K562 (cell line): Measurements from ENCODE around the gene LRIF1. TPM values are rescaled to one million over a fixed set of nuclear protein-coding genes. Genes with fewer than 3 reads are reported as not detected.

Experiments used
- ATAC-seq: fragments of 200-7000 bp; cut with Tn5 transposase; 3 replicates; pipeline ENCODE4 v1.9.1; 2020; ENCODE audit warnings: moderate library complexity
- BruUV-seq: library from RNA; stranded (reverse); fragments of 400-500 nt; replicated peaks from 2 replicates; lab custom pipeline; 2021; lab: Mats Ljungman, UMichigan
- CTCF ChIA-PET: fragments of 300-600 bp; formaldehyde crosslinking; extraction: SDS; loops from one replicate; lab custom pipeline; 2021; ENCODE audit warnings: low intra/inter-chr PET ratio; lab: Yijun Ruan, JAX
- POLR2A ChIA-PET: fragments of 300-600, 350-650 bp; sonication (Branson Sonifier 250); formaldehyde crosslinking; extraction: SDS; loops from one replicate; lab custom pipeline; 2021; ENCODE audit warnings: antibody characterized with exemption, inconsistent platforms; lab: Yijun Ruan, JAX
- DNase-seq, 4 experiments: peaks; one replicate each; pipeline versions ENCODE4 v3.0.0 to v3.0.0-alpha.2; 2011 to 2018; ENCODE audit warnings: low spot score in 3 of 4, mixed read lengths in 3 of 4; ENCODE audit errors: extremely low read depth in 1 of 4
- FAIRE-seq: peaks from 2 replicates; lab custom pipeline; 2011; peaks lifted over from hg19 to GRCh38; lab: Jason Lieb, UNC
- H2AFZ ChIP-seq: 2 replicates; pipeline ENCODE4 v1.6.0; 2011; ENCODE audit warnings: low read depth, low read length, control low read depth, inconsistent platforms
- H3K27ac ChIP-seq: fragments of 200-600 bp; 3 replicates; pipeline ENCODE4 v1.8.0; 2011; ENCODE audit warnings: low read depth, mild to moderate bottlenecking, control low read depth, inconsistent platforms, low read length, moderate library complexity, mixed read lengths; ENCODE audit errors: extremely low read depth
- H3K27me3 ChIP-seq, 2 experiments: fragments of 300-600 bp in 1 of 2; 2 replicates in 1 of 2; 3 replicates in 1 of 2; pipeline versions ENCODE4 v1.6.0 to v1.8.0; 2011; ENCODE audit warnings: inconsistent platforms in 2 of 2, low read length in 2 of 2, mild to moderate bottlenecking in 1 of 2, mixed read lengths in 1 of 2, moderate library complexity in 1 of 2; ENCODE audit not compliant: control insufficient read depth in 2 of 2, insufficient read depth in 2 of 2
- H3K36me3 ChIP-seq: fragments of 300-600 bp; 3 replicates; pipeline ENCODE4 v1.8.0; 2011; ENCODE audit warnings: mild to moderate bottlenecking, low read length, inconsistent platforms; ENCODE audit not compliant: control insufficient read depth, insufficient read depth
- H3K4me1 ChIP-seq, 2 experiments: fragments of 200-600 bp in 1 of 2; replicated peaks in 1 of 2; 2 replicates in 1 of 2; 3 replicates in 1 of 2; pipeline versions ENCODE4 v1.5.1 to v1.8.0; 2011; ENCODE audit warnings: inconsistent platforms in 2 of 2, low read length in 2 of 2, mild to moderate bottlenecking in 1 of 2, mixed read lengths in 1 of 2, moderate library complexity in 1 of 2; ENCODE audit not compliant: control insufficient read depth in 2 of 2, insufficient read depth in 2 of 2
- H3K4me2 ChIP-seq: 2 replicates; pipeline ENCODE4 v1.6.1; 2011; ENCODE audit warnings: low read length, control low read depth, inconsistent platforms, mixed read lengths; ENCODE audit not compliant: insufficient read depth
- H3K4me3 ChIP-seq: fragments of 200-600 bp; sonication (generic), shearing (Covaris generic); 2 replicates; pipeline ENCODE4 v1.5.1; 2016; ENCODE audit warnings: control low read depth, inconsistent platforms
- H3K79me2 ChIP-seq: fragments of 200-600 bp; 3 replicates; pipeline ENCODE4 v1.8.0; 2011; ENCODE audit warnings: low read length, inconsistent platforms; ENCODE audit not compliant: control insufficient read depth, insufficient read depth
- H3K9ac ChIP-seq, 2 experiments: 2 replicates each; pipeline versions ENCODE4 v1.6.0 to v1.6.1; 2011; ENCODE audit warnings: low read depth in 2 of 2, low read length in 2 of 2, control low read depth in 1 of 2, inconsistent platforms in 1 of 2, mild to moderate bottlenecking in 1 of 2, mixed read lengths in 1 of 2; ENCODE audit not compliant: insufficient read depth in 1 of 2
- H3K9me1 ChIP-seq: one replicate; pipeline ENCODE4 v1.6.0; 2011; ENCODE audit warnings: inconsistent platforms, mild to moderate bottlenecking, low read length, moderate library complexity; ENCODE audit not compliant: control insufficient read depth, insufficient read depth
- H3K9me3 ChIP-seq: replicated peaks from 2 replicates; pipeline ENCODE4 v1.5.1; 2011; ENCODE audit warnings: low read depth, low read length, inconsistent platforms; ENCODE audit not compliant: control insufficient read depth, insufficient read depth
- H4K20me1 ChIP-seq: replicated peaks from 2 replicates; pipeline ENCODE4 v1.6.1; 2011; ENCODE audit warnings: low read length, inconsistent platforms, mixed read lengths; ENCODE audit not compliant: control insufficient read depth, insufficient read depth
- HDAC8 ChIP-seq: fragments of 450-650 bp; IDR thresholded peaks from 2 replicates; pipeline ENCODE4 v1.6.1; 2016; ENCODE audit warnings: mild to moderate bottlenecking, missing genetic modification characterization, moderate library complexity, missing compliant biosample characterization
- ILF3 ChIP-seq: fragments of 450-650 bp; IDR thresholded peaks from 2 replicates; pipeline ENCODE4 v1.6.1; 2018; ENCODE audit warnings: antibody characterized with exemption, mild to moderate bottlenecking, moderate library complexity, borderline replicate concordance
- MXI1 ChIP-seq: IDR thresholded peaks from 2 replicates; pipeline ENCODE4 v1.6.1; 2011; ENCODE audit warnings: low read depth, mild to moderate bottlenecking, improper control_type of control experiment, low read length
- PHB ChIP-seq: fragments of 250-450 bp; sonication (Bioruptor Pico); IDR thresholded peaks from 2 replicates; pipeline ENCODE4 v1.5.0; 2021
- POU5F1 ChIP-seq: fragments of 150-350 bp; IDR thresholded peaks from 2 replicates; pipeline ENCODE4 v1.6.1; 2014; ENCODE audit warnings: borderline replicate concordance, low read length, low read depth, mild to moderate bottlenecking; ENCODE audit not compliant: partially characterized antibody
- RBM14 ChIP-seq: fragments of 200-400 bp; formaldehyde crosslinking; IDR thresholded peaks from 2 replicates; pipeline ENCODE4 v1.6.1; 2018; ENCODE audit warnings: low read depth, mild to moderate bottlenecking, low read length, moderate library complexity, borderline replicate concordance; ENCODE audit not compliant: insufficient read depth
- SRSF9 ChIP-seq: fragments of 200-400 bp; formaldehyde crosslinking; IDR thresholded peaks from 2 replicates; pipeline ENCODE4 v1.6.1; 2017; ENCODE audit warnings: low read depth, low read length, borderline replicate concordance
- TCF7 ChIP-seq: sonication (generic); IDR thresholded peaks from 2 replicates; pipeline ENCODE4 v1.6.1; 2016; ENCODE audit warnings: antibody characterized with exemption, borderline replicate concordance
- XRCC4 ChIP-seq: IDR thresholded peaks from one replicate; pipeline ENCODE4 v1.6.1; 2011; ENCODE audit not compliant: insufficient read depth, insufficient read length; ENCODE audit errors: extremely low read depth
- ZFPM2 ChIP-seq: fragments of 250-450 bp; sonication (Bioruptor Pico); IDR thresholded peaks from 2 replicates; pipeline ENCODE4 v1.5.1; 2022; ENCODE audit warnings: mild to moderate bottlenecking
- ZFX ChIP-seq: sonication (generic); formaldehyde crosslinking; IDR thresholded peaks from 2 replicates; pipeline ENCODE4 v1.8.0; 2022; ENCODE audit warnings: mild to moderate bottlenecking, missing genetic modification reagents, moderate library complexity
- ZNF124 ChIP-seq: sonication (generic); formaldehyde crosslinking; IDR thresholded peaks from 2 replicates; pipeline ENCODE4 v1.8.1; 2022; ENCODE audit warnings: missing genetic modification reagents
- ZNF146 ChIP-seq: IDR thresholded peaks from one replicate; pipeline ENCODE4 v1.6.1; 2018; ENCODE audit warnings: missing compliant biosample characterization; ENCODE audit not compliant: unreplicated experiment
- ZSCAN29 ChIP-seq: fragments of 450-650 bp; IDR thresholded peaks from 2 replicates; pipeline ENCODE4 v1.6.1; 2017
- WGBS: fragments of 100-300 bp; shearing (Covaris generic); methylation state at CpG from one replicate; pipeline ENCODE4 v1.1.6; 2016; ENCODE audit warnings: low coverage, mixed read lengths; ENCODE audit not compliant: insufficient coverage; ENCODE audit errors: missing lambda C conversion rate; 5-methylcytosine and 5-hydroxymethylcytosine counted together
- in situ Hi-C: fragments of 300-500 bp; cut with MboI; formaldehyde crosslinking; loops from 4 replicates; pipeline ENCODE4 v1.15.0; 2018; ENCODE audit warnings: inconsistent platforms, mixed read lengths
- intact Hi-C: fragments of 100-400 bp; cut with micrococcal nuclease; formaldehyde crosslinking; loops from 2 replicates; pipeline ENCODE4 v1.14.2; 2022
- polyA plus RNA-seq, 8 experiments: library from polyadenylated mRNA; depleted of rRNA in 4 of 8; stranded (reverse) in 5 of 8; unstranded in 3 of 8; fragments of >200 nt; fragmentation: Nextera tagmentation in 2 of 8; fragmentation: Illumina TruSeq in 1 of 8; extraction: Ambion mirVana in 2 of 8; extraction: Trizol in 1 of 8; gene quantifications; 2 replicates each; pipeline versions ENCODE4 v1.2.1 to v1.2.3, GENCODE V29; 2011 to 2014; ENCODE audit warnings: inconsistent platforms in 1 of 8, missing spikeins in 1 of 8
- total RNA-seq, 7 experiments: library from RNA; depleted of rRNA in 6 of 7; stranded (reverse); fragments of >200 nt in 6 of 7; fragmentation: Illumina TruSeq in 2 of 7; extraction: Trizol in 2 of 7; gene quantifications; 2 replicates each; pipeline versions ENCODE4 v1.2.1 to v1.2.3, GENCODE V29; 2011 to 2021; ENCODE audit warnings: low replicate concordance in 1 of 7
- TF ChIP-seq, protein P1 (sequence below): fragments of 250-450 bp; sonication (Bioruptor Pico); IDR thresholded peaks from 2 replicates; pipeline ENCODE4 v1.5.0; 2021; ENCODE audit warnings: mild to moderate bottlenecking, moderate library complexity
- TF ChIP-seq, protein P2 (sequence below): sonication (generic); formaldehyde crosslinking; IDR thresholded peaks from 2 replicates; pipeline ENCODE4 v1.9.0; 2022; ENCODE audit warnings: mild to moderate bottlenecking, missing genetic modification reagents
- TF ChIP-seq, protein P3 (sequence below): fragments of 250-450 bp; sonication (Bioruptor Pico); IDR thresholded peaks from 2 replicates; pipeline ENCODE4 v1.5.0; 2021

LRIF1 gene
- total and polyA plus RNA-seq, 9 of the 15 experiments (the other 6 are each of a cell fraction or from before 2014, with no cell fraction given), result 35.6 to 88.8 (median 74.1) TPM

DNA sequence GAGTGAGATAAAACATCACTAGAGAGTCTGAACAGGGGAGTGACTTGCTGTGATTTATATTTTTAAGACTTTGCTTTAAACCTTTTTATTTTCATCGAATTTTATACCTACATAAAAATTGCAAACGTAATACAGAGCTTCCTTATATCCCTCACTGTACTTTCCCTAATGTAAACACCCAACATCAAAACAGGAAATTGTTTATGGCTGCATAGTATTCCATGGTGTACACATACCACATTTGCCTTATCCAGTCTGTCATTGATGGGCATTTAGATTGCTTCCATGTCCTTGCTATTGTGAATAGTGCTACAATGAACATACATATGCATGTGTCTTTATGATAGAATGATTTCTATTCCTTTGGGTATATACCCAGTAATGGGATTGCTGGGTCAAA lies 34.8 kb downstream of the LRIF1 start (continued):
- TF ChIP-seq HDAC8 (no peak), ILF3 (no peak), POU5F1 (no peak), ZNF124 (CRISPR knock-in tag) (no peak)
- TF ChIP-seq, protein P1, sequence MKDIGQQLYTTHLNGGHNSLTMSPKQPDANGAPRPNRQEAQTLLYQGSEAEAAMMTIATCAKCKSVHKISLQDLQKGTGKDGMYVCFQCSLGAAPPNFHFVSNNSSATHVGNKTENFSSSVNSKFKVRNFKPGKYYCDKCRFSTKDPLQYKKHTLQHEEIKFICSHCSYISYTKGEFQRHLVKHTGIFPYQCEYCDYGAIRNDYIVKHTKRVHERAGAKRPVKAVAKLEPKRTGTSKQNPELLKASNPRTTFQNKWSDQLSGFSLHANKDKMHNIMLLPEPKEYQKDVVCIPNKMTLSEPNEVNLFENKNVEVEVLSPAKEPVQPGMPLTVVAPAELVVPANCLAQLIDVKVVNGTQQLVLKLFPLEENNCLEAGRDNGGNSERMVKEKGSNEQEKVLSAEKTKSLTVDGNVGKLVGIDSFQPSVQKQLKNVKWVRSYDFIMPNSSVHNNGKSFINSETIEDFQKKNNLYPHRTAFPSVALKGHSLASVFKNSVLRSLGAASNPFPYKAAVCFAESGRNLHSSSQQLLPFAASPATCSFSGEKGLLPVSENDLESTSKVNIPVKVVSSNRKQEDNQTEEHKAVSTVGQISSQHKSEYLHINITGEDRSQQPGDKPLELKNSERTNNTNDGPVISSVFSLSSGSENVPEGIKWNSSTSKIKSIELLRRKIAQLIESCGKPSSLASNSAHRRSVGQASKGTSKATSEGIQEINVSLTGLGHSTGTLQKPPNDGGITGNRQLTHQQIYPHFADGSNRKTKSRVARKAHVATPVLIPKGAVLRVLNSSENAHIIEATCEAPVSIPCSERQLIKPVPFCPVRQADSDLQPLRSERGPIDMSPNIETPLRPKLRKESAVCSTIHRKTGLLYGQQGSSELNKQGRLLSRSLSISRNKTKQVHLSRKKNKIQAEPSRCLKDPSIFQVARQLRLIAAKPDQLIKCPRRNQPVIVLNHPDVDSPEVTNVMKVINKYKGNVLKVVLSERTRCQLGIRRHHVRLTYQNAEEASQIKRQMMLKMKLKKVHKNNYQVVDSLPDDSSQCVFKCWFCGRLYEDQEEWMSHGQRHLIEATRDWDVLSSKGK (CRISPR knock-in tag), result no peak

DNA sequence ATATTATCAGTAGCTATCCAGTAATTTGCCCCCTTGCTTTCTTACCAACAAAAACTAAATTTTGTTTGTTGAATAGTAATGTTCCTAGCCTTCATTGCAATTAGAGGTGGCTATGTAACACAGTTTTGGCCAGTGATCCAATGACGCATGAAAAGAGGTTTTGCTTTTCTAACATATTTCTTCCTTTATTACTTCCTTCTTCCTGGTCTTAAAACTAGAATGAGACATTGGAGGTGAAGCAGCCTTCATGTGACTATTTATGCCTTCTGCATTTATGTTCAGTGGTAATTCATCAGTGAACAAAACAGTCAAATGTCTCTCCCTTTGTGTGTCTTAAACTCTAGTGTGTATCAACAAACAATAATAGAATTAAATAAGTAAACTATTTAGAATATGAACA lies 35.5 kb downstream of the LRIF1 start:
- Histone ChIP-seq H3K36me3 (no peaks in the 10 kb centered on the region), H3K4me1 (peaks cover 0 to 3% of the 10 kb centered on the region in 2 experiments; a peak in 1 of 5 replicates), H4K20me1 (no peaks in the 10 kb centered on the region), H3K4me2 (no peak overlapping the region), H3K4me3 (no peak overlapping the region), H3K9me3 (no peaks in the 10 kb centered on the region), H3K9me1 (no peaks in the 10 kb centered on the region), H3K79me2 (no peaks in the 10 kb centered on the region), H3K27me3 (no peaks in the 10 kb centered on the region), H3K9ac (no peak overlapping the region), H3K27ac (no peak overlapping the region), H2AFZ (peak overlapping the region; percentile 78)
- BruUV-seq, result no TSS peak
- no peak for FAIRE-seq
- ATAC-seq, result no peak
- intact Hi-C loops, result no loop called here
- POLR2A ChIA-PET, result interaction anchor here (1.8 kb wide), 1 partner anchor 11 kb away, joined by 3 read pairs; no protein-coding TSS in a partner anchor
- WGBS, result 90% methylated on average over 1 of the region's 1 CpG
- CTCF ChIA-PET, result no interaction called here
- no peak for TF ChIP-seq ZSCAN29
- TF ChIP-seq SRSF9, result no peak
- TF ChIP-seq XRCC4, result no peak
- no peak for TF ChIP-seq RBM14
- no peak for TF ChIP-seq PHB
- TF ChIP-seq, protein P2, sequence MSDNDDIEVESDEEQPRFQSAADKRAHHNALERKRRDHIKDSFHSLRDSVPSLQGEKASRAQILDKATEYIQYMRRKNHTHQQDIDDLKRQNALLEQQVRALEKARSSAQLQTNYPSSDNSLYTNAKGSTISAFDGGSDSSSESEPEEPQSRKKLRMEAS (CRISPR knock-in tag), result no peak
- no peak for TF ChIP-seq TCF7
- TF ChIP-seq ZFPM2, result no peak
- TF ChIP-seq ZFX, result no peak
- no peak for TF ChIP-seq ZNF146 (CRISPR knock-in tag)
- no peak for TF ChIP-seq MXI1
- TF ChIP-seq, protein P3, sequence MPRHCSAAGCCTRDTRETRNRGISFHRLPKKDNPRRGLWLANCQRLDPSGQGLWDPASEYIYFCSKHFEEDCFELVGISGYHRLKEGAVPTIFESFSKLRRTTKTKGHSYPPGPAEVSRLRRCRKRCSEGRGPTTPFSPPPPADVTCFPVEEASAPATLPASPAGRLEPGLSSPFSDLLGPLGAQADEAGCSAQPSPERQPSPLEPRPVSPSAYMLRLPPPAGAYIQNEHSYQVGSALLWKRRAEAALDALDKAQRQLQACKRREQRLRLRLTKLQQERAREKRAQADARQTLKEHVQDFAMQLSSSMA (CRISPR knock-in tag), result no peak
- in situ Hi-C loops, result no loop called here
- DNase-seq, result no peak
